ENCODE results near the gene LPIN2. TPM values are rescaled to one million over a fixed set of nuclear protein-coding genes. Genes with fewer than 3 reads are reported as not detected.
A peak's percentile ranks its signal among the peaks of the same experiment; 100 is the strongest.

LPIN2 gene
- total RNA-seq, 3 donors from 2014 or later (not counting 1 experiment from before 2014, with no cell fraction given), result 32.9 to 58.8 (median 57.1) TPM

GRCh38 chr18:3012136-3013023 lies 564 bp downstream of the LPIN2 start:
- no peaks in the 10 kb centered on the region for H3K27me3 Mint-ChIP-seq (ENCODE audit: low read depth in 2 of 2)
- Histone ChIP-seq H3K27me3 (ENCODE audit: control insufficient read depth, insufficient read depth, low read length) (no peaks in the 10 kb centered on the region), H3K9me3 (ENCODE audit: control insufficient read depth, insufficient read depth, low read length) (no peaks in the 10 kb centered on the region), H3K4me1 (ENCODE audit: control insufficient read depth, insufficient read depth, low read length) (peaks cover 38% of the 10 kb centered on the region), H3K36me3 (ENCODE audit: control insufficient read depth, insufficient read depth, low read length) (no peaks in the 10 kb centered on the region), H3K27ac (ENCODE audit: low read length) (peak overlapping the region; percentile 41), H3K4me3 (ENCODE audit: low read length) (peak overlapping the region; percentile 30)
- no peak for TF ChIP-seq CTCF (IDR thresholded peaks at IDR 0.05)
- no peaks in the 10 kb centered on the region for H3K9me3 Mint-ChIP-seq
- peaks cover 7% of the 10 kb centered on the region for H3K36me3 Mint-ChIP-seq
- H3K4me3 Mint-ChIP-seq, result peak overlapping the region; percentile 95
- peak overlapping the region; percentile 88 for H3K27ac Mint-ChIP-seq
- H3K4me1 Mint-ChIP-seq, result peaks cover 38 to 39% of the 10 kb centered on the region in 2 donors
- DNase-seq (peak; percentile 62 to 66), ATAC-seq (peak; percentile 13 to 34 (median 25))
- intact Hi-C loops (cut with micrococcal nuclease), result loop anchor here (1.0 to 2.0 kb wide), 3 partner anchors 40 to 234 kb away; partner anchors contain the start of gene MYL12A
- under 1% methylated on average over 78 of the region's 78 CpGs for WGBS (ENCODE audit: insufficient coverage)

GRCh38 chr18:3010086-3010485 lies 2.9 kb downstream of the LPIN2 start:
- Histone ChIP-seq H3K9me3 (ENCODE audit: control insufficient read depth, insufficient read depth, low read length) (no peaks in the 10 kb centered on the region), H3K36me3 (ENCODE audit: control insufficient read depth, insufficient read depth, low read length) (no peaks in the 10 kb centered on the region), H3K27me3 (ENCODE audit: control insufficient read depth, insufficient read depth, low read length) (no peaks in the 10 kb centered on the region), H3K4me1 (ENCODE audit: control insufficient read depth, insufficient read depth, low read length) (peaks cover 21% of the 10 kb centered on the region), H3K4me3 (ENCODE audit: low read length) (no peak overlapping the region), H3K27ac (ENCODE audit: low read length) (no peak overlapping the region)
- H3K27me3 Mint-ChIP-seq (ENCODE audit: low read depth in 2 of 2), result no peaks in the 10 kb centered on the region
- H3K4me1 Mint-ChIP-seq, result peaks cover 27 to 31% of the 10 kb centered on the region in 2 donors
- no peak overlapping the region for H3K27ac Mint-ChIP-seq
- no peak for DNase-seq
- H3K9me3 Mint-ChIP-seq, result no peaks in the 10 kb centered on the region
- WGBS (ENCODE audit: insufficient coverage), result 92% methylated on average over 3 of the region's 4 CpGs
- peak overlapping the region; percentile 14 for H3K4me3 Mint-ChIP-seq
- intact Hi-C loops (cut with micrococcal nuclease), result no loop called here
- peaks cover 7% of the 10 kb centered on the region for H3K36me3 Mint-ChIP-seq
- TF ChIP-seq CTCF (IDR thresholded peaks at IDR 0.05), result no peak
- no peak for ATAC-seq

GRCh38 chr18:3008541-3008940 lies 4.4 kb downstream of the LPIN2 start:
- Histone ChIP-seq H3K4me1 (ENCODE audit: control insufficient read depth, insufficient read depth, low read length) (peaks cover 10% of the 10 kb centered on the region), H3K27ac (ENCODE audit: low read length) (no peak overlapping the region), H3K9me3 (ENCODE audit: control insufficient read depth, insufficient read depth, low read length) (no peaks in the 10 kb centered on the region), H3K36me3 (ENCODE audit: control insufficient read depth, insufficient read depth, low read length) (no peaks in the 10 kb centered on the region), H3K27me3 (ENCODE audit: control insufficient read depth, insufficient read depth, low read length) (no peaks in the 10 kb centered on the region), H3K4me3 (ENCODE audit: low read length) (no peak overlapping the region)
- Mint-ChIP-seq H3K27ac (no peak overlapping the region), H3K9me3 (no peaks in the 10 kb centered on the region), H3K4me3 (no peak overlapping the region), H3K4me1 (peaks cover 26 to 31% of the 10 kb centered on the region in 2 donors), H3K27me3 (ENCODE audit: low read depth in 2 of 2) (no peaks in the 10 kb centered on the region), H3K36me3 (peaks cover 13% of the 10 kb centered on the region)
- 87% methylated on average over 4 of the region's 4 CpGs for WGBS (ENCODE audit: insufficient coverage)
- TF ChIP-seq CTCF (IDR thresholded peaks at IDR 0.05), result no peak
- ATAC-seq (no peak), DNase-seq (no peak)
- intact Hi-C loops (cut with micrococcal nuclease), result no loop called here

All from natural killer cell (primary cell).